GM21723 (cell line): ENCODE results near the gene MARK3.
"Not testable (repeated sequence)": the region's sequence is repeated elsewhere in the genome, so short reads cannot be mapped to it uniquely, and the experiment has no call there.

Experiments used
- ATAC-seq: cut with Tn5 transposase; IDR thresholded peaks from one replicate; pipeline ENCODE4 v1.9.1; 2021; ENCODE audit warnings: mild to moderate bottlenecking, moderate library complexity; ENCODE audit not compliant: unreplicated experiment

MARK3 gene

DNA sequence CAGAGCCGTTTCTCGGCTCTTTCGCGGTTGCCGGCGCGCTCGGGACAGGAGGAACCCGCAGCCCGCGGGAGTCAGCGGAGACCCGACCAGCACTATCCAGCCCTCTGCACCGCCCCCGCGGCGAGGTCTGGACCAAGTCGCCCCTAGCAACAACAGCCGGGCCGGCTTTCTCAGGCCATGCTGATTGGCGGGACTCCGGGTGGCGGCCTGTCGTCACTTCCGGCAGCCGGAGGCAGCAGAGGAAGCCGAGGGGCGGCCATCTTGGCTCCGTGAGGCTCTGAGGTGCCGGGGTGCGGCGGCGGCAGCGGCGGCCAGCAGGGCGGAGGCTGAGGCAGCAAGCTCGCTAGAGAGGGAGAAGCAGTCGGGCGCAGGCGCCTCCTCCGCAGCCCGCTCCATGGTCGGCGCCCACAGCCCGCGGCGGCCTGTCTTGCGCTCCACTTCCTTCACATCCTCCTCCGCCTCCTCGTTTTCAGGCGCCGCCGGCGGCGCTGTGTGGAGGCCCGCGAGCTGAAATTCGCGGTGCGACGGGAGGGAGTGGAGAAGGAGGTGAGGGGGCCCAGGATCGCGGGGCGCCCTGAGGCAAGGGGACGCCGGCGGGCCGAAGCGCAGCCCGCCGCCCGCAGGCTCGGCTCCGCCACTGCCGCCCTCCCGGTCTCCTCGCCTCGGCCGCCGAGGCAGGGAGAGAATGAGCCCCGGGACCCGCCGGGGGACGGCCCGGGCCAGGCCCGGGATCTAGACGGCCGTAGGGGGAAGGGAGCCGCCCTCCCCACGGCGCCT lies at the start of gene MARK3:
TSS of gene MARK3 (plus strand) at position 264 of the 777 bp plus-strand sequence. CDS start 615 bp downstream, outside the sequence.
- ATAC-seq: peak; percentile 88

GRCh38 chr14:103336191-103336590 lies 49.0 kb upstream of the MARK3 start:
- ATAC-seq: no peak

- no peak for ATAC-seq
These were observed 47.4 kb upstream of the MARK3 start for GRCh38 chr14:103337794-103338193.

DNA sequence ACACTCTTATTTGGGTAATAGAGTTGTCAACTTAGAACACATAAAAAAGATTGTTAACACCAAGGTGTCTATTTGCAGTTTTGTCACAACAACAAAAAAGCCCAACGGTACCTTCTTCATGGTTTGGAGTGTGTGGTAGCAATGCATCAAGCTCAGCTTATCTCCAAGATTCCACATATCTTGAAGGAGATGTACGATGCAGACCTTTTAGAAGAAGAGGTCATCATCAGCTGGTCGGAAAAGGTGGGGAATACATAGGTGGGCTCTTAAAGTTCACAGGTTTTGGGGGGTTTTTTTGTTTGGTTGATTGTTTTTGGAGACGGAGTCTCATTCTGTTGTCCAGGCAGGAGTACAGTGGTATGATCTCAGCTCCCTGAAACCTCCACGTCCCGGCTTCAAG lies 45.7 kb upstream of the MARK3 start:
- no peak for ATAC-seq

- no peak for ATAC-seq
These were observed 44.6 kb upstream of the MARK3 start for GRCh38 chr14:103340480-103341212.

DNA sequence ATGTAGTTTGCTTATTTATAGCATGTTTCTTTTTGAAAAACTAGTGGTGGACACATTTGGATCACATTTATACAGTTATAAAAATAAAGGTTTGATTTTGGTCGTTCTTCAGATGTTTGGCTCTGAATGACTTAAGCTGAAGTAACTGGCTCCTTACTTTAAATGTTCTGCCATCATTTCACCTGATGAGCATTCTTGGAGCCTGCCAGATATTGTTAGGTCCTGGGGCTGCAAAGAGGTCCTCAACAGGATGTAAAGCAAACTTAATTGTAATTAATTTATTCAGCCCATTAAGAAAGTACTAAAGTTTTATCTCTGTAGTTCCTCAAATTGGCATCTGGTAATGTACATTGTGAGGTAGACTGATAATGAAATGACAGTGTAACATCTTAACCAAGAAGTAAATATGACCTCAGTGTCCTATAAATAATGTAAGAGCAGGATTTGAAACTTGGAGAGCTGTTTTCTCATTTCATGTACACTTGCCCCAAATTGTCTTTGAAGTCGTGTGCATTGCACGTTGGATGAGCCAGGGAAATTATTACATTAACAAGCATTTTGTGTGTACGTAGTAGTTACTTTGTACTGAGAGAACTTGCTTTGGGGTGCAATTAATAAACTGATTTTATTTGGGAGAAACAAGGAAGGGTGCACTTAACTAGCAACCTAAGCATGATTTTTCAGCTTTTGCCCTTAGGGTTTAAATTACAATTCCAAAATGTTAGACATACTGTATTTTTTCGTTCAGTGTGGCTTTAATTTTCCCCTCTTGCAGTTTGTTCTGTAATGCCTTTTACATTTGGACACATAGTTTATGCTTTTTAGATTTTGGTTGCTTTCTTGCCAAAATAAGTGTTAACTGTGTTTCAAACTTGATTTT lies 43.7 kb upstream of the MARK3 start:
- no peak for ATAC-seq

GRCh38 chr14:103343164-103343879 lies 41.9 kb upstream of the MARK3 start:
- no peak for ATAC-seq

DNA sequence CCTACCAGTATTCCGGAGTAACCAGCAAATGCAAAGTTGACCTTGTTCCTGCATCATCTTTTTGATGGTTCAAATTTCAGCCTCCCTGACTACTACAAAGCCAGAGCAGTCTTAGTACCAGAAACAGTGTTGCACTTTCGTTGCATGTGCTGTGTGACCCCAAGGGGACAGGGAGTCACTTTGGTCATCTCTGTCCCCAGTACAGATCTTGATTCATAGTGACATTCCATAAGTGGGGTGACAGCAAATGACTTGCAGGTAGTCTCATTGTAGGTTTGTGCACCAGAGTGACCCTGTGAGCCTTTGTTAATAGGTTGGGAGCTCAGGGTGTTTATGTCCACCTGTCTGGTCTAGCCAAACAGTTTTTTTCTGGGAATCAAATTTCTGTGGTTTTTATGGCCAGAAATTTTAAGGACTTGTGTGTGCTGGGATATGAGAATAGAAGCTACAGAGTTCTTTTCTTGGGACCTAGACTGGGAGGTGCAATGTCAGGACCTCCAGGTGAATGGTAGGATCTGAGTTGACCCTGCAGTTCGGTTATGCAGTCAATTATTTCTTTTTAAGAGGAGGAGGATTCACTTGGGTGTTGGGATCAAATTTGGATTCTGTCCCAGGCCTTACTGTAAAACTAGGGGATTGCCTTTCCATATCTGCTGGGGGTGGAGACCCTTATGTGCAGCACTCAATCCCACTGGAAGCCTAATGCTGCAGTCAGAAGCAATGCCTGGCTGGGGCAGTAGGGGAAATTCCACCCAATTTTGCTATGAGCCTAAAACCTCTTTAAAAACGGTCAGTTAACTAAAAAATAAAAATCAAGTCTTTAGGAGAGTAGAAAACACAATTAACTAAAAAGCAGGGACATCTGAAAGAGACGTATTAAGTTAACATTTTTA lies 41.1 kb upstream of the MARK3 start:
- no peak for ATAC-seq

DNA sequence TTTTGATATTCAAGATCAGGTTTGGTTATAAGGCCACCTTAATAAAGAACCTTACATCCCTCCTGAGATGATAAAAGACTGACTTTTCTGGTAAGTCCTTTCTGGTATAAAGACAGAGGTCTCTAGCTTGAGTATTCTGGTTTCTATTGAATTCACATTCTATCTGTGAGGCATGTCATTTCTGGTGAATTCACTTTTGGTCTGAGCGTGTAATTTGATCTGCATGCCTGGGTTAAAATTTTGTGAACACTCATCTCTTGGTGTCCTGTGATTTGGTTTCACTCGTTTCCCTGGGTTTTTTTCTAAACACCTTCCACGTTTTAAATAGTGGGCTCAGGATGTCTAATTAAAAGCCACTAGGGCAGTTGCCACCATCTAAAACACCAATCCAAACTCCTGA lies 38.9 kb upstream of the MARK3 start:
- ATAC-seq: no peak

DNA sequence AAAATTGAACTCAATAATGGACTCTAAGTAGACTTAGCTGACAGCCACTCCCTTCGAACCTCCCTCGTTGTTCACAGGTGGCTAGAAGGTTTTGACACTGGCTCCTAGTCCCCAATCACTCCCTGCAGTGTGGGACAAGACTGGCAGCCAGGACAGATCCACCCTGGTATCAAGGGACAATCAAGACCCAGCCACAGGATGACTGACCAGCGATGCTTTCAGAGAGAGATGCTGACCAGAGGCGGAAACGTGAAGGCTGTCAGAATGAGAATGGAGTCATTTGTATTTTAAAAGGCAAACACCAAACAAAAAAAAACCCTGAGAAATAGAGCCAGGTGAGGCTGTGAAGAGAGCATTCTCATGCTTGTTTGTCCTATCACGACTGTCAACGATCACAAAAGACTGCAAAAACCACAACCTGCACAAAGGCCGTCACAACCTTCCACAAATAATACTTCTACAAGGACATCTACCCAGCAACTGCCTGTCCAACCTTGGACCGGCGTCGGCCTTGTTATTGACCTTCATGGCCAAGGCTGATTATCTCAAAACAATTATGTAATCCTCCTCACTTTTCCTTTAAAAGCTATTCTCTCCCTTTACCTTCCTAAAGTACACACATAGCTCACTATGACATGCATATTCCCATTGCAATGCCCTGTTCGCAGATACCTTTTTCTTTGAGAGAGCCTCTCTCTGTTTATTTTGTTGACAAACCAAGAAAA lies 38.0 kb upstream of the MARK3 start:
- ATAC-seq: no peak

DNA sequence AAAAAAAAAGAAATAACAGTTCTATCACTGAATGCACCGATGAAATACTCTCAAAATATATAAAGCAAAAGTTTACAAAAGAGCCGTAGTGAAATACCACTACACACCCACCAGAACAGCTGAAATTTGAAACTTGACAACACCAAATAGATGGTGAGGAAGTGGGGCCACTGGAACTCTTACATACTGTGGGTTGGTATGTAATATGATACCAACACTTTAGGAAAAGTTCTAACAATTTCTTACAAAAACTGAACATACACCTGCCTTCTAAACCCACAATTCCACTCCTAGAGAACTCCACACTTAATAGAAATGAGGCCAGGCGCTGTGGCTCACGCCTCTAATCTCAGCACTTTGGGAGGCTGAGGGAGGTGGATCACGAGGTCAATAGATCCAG lies 37.1 kb upstream of the MARK3 start:
- ATAC-seq: no peak

DNA sequence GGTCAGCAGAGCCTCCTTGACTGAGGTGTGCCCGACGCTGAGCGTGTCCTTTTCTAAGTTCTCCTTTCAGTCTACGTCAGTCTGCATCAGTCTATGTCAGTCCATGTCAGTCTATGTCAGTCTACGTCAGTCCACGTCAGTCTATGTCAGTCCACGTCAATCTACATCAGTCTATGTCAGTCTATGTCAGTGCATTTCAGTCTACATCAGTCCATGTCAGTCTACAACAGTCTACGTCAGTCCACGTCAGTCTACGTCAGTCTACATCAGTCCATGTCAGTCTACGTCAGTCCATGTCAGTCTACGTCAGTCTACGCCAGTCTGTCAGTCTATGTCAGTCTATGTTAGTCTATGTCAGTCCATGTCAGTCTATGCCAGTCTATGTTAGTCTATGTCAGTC lies 35.2 kb upstream of the MARK3 start:
- no peak for ATAC-seq

DNA sequence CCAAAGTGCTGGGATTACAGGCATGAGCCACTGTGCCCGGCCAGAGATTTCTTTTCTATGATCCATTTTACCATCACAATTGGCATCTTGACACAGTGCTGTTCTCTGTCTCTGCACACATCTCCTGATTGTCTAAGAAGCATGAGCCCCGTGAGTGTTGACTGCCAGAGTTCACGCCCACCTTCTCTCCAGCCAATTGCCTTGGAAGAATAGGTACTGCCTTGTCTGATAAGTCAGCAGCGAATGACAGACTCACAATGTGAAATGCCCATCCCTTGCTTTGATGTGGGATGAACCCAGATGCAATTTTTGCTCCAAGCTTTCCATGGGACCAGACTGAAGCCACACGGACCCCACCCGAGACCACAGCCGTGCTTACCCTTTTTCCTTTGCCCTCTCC lies 31.9 kb upstream of the MARK3 start:
- no peak for ATAC-seq

- no peak for ATAC-seq
These were observed 31.1 kb upstream of the MARK3 start for GRCh38 chr14:103354141-103354540.

DNA sequence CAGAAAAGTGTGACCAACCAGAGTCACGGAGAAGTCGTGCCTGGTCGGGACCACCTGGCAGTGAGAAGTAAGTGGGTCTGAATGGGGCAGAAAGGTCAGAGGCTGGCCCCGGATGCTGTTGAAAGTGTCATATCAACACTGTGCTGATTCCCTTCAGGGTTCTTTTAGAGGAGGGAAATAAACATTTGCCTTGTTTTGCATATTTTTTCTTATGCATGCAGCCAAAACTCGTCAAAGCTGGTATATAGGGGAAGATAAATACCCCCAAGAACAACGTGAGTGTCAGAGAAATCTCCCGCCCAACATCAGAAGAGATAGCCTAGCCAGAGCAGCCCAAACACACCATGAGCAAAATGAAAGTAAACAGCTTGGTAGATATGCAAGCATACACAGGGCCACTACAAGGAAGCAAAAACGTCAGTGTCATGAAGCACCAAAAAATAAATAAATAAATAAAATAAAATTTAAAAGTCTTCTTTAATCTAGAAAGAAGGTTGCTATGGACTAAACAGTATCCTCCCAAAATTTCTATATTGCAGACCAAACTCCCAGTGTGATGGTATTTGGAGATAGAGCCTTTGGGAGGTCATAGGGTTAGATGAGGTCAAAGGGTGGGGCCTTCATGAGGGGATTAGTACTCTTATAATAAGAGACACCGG lies 29.1 kb upstream of the MARK3 start:
- ATAC-seq: no peak

GRCh38 chr14:103357552-103357951 lies 27.7 kb upstream of the MARK3 start:
- not testable (repeated sequence) for ATAC-seq

GRCh38 chr14:103360548-103360947 lies 24.7 kb upstream of the MARK3 start:
- ATAC-seq: no peak

- no peak for ATAC-seq
These were observed 23.3 kb upstream of the MARK3 start for GRCh38 chr14:103361867-103362266.

GRCh38 chr14:103362780-103363179 lies 22.4 kb upstream of the MARK3 start:
- no peak for ATAC-seq
